GM19193 (cell line): ENCODE results near the gene KIAA1958.

Experiments
- POLR2A ChIP-seq: IDR thresholded peaks from 4 replicates; pipeline ENCODE4 v1.6.1; 2011; ENCODE audit not compliant: insufficient read depth, insufficient read length; ENCODE audit errors: extremely low read depth

Gene KIAA1958

DNA sequence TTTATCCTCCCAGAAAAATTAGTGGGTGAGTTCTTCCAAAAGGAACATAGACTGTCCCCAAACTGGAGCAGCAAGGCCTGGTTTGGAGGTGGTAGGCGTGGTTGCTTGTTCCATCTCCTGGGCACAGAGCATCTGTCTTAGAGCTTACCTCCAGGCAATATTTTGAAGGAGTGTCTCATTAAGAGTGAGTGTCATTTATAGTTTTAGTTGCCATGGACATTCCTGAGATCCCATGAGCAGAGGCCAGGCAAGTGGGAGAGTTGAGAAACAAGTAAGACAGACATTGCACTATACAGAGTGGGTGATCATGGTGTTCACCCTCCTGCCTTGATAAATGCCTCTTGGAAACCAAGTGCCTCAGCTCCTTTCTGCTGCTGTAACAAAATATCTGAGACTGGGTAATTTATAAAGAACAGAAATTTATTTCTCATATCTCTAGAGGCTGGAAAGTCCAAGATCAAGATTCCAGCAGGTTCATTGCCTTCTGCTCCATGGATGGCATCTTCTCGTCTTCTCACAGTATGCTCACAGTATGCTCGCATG is 68.5 kb downstream of the KIAA1958 start:
- no peak for TF ChIP-seq POLR2A

DNA sequence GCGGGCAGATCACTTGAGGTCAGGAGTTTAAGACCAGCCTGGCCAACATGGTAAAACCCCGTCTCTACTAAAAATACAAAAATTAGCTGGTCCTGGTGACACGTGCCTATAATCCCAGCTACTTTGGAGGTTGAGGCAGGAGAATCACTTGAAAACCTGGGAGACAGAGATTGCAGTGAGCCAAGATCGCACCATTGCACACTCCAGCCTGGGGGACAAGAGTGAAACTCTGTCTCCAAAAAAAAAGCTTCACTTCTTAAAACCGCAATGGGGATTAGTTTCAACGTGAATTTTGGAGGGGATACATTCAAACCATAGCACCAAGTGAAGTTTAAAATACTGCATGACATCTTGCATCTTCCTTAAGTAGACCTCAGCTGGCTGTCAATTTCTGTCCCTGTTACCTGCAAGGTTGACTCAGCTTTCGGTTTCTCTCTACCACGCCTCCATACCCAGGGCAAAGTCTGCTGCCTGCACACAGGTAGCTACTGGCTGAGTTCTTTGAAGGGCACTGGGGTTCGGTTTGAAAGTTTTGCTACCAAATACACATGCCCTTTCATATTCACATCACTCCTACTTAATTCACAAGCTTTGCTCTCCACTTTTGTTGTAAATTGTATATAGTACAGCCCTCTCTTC is 69.3 kb downstream of the KIAA1958 start:
- no peak for TF ChIP-seq POLR2A

DNA sequence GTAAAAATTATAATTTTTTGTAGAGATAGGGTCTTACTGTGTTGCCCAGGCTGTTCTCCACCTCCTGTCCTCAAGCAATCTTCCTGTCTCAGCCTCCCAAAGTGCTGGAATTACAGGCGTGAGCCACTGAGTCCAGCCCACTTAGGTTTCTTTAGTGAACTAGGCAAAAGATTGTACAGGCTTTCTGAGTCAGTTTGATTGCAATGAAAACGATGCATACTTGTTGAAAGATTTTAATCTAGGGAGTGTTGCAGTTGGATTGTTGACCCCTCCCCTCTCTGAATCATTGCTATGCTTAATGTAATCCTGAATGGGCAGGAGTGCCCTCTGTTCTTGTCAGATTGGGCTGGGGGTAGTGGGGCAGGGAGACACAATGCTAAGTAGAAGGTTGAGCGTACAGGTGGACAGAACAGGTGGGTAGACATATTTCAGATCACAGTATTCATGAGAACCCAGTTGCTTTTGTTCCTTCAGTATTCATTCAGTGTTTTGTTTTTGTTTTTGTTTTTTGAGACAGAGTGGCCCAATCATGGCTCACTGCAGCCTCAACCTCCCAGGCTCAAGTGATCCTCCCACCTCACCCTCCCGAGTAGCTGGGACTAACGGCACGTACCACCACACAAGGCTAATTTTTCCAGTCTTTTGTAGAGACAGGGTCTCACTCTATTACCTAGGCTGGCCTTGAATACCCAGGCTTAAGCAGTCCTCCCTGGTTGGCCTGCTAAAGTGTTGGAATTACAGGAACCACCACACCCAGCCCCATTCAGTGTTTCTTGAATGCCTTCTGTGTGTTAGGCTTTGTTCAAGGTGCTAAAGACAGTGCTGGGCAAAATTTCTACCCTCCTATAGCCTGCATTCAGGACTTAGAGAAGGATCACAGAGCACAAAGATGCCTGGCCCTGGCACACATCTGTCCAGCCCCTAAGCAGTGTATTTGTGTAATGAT is 70.1 kb downstream of the KIAA1958 start:
- no peak for TF ChIP-seq POLR2A

DNA sequence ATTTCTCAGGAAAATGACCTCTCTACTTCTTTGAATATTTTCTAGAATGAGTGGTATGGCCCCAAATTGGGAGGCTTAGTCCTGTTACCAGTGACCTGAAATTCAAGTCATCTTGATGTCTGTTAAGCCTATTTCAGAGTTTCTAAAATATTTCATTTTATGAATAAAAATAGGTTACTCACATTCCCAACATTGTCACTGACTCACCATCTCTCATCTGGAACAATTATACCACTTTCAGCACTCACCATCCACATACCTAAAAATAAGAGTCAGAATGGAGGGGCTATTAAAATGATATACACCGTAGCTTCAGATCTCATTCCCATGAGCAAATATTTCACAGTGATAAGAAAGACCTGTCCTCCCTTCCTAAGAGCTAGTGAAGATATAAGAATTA is 71.8 kb downstream of the KIAA1958 start:
- no peak for TF ChIP-seq POLR2A

DNA sequence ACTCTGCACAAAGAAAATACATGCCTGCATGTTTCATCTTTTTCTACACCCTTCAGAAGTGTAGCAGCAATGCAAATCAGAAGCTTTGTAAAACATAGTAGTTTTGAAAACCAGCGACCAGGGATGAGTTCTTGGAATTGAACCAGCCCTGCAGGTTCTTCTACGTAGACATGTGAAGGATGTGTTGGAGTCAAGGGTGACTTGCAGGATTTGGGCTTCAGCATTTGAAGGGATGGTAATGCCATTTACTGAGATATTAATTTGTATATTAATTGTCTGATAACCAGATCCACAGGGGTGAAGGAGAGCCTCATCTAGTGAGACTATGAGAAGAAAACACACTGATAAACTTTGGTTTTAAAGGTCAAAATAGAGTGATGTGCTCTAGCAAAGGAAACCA is 72.4 kb downstream of the KIAA1958 start:
- TF ChIP-seq POLR2A, result no peak

DNA sequence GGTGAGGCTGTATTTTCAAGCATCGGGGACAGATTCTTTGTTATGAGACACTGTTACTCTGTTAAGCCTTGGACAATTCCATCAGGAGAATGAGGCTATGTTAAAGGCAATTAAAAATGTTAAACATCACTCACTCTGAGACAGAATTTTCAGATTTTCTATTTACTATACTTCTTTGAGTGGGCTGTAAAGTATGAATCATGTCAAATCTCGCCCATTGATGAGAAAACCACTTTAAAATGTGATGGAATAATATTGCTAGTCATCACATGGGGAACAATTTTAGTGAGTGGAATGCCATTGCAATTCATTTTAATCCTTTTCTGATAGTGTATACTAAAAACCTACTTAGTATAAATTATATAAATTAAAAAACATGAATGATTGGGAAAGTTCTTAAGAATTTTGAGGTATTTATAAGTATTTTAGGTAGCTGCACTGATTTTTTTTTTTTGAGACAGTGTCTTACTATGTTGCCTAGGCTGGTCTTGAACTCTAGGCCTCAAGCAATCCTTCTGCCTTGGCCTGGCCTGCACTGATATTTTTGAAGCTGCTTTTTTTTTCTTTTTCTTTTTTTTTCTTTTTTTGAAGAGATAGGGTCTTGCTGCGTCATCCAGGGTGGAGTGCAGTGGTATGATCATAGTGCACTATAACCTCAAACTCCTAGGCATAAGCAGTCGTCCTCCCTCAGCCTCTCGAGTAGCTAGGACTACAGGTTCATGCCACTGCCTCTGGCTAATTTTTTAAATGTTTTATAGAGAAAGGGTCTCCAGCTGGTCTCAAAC is 73.2 kb downstream of the KIAA1958 start:
- no peak for TF ChIP-seq POLR2A

DNA sequence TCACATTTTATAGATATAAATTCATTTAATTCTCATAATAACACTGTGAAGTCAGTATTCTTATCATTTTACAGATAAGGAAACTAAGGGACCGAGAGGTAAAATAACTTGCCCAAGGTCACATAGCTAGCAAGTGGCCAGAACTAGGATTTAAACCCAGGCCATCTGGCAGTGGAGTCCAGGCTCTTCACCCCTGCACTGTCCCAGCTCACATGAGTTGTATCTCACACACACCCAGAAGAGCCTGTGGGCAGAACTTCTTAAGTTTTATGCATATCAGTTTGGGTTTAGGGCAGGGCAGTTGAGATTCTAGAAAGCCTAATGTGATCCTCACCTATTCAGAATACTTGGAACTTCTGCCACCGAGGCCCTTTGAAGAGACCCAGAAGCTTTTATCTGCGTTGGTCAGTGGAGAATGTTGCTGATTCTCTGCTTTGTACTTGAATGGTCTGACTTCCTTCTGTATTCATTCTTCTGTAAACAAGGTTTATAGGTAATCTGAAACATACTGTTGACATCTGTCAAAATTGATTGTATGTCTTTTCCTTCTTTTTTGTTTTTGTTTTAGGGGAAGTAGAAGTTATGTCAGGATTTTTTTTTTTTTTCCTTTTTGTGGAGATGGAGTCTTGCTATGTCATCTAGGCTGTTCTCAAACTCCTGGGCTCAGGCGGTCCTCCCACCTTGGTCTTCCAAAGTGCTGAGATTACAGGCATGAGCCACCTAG is 75.8 kb downstream of the KIAA1958 start:
- TF ChIP-seq POLR2A, result no peak

DNA sequence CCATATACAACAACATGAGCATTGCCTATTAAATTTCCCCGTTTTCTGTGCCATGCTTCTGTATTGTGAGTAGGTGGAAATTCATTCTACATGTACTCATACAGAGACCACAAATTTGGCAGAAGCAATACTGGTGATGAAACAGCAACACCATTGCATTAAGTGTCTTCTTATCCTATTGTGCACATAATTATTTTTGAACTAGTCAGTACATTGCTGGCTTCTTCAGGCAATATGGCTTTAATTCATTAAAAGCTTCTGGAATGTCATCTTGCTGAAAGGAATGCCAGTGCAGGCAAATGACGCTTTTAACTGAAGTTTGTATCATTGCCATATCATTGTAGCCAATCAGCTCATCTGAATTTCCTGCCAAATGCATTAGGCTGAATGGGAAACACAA is 82.6 kb downstream of the KIAA1958 start:
- no peak for TF ChIP-seq POLR2A

DNA sequence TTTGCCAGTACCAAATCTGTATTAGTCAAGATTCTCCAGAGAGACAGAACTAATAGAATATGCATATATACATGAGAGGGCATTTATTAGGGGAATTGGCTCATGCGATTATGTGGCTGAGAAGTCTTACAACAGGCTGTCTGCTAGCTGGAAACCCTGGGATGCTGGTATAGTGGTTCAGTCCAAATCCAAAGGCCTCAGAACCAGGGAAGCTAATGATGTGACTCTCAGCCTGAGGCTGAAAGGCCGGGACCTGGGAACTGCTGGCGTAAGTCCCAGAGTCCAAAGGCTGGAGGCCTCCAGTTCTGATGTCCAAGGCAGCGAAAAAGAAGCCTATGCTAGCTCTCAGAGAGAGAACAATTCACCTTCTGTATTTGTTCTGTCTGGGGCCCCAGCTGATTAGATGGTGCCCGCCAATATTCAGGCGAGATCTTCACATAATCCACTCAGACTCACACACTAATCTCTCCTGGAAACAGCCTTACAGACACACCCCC is 84.1 kb downstream of the KIAA1958 start:
- TF ChIP-seq POLR2A, result no peak

DNA sequence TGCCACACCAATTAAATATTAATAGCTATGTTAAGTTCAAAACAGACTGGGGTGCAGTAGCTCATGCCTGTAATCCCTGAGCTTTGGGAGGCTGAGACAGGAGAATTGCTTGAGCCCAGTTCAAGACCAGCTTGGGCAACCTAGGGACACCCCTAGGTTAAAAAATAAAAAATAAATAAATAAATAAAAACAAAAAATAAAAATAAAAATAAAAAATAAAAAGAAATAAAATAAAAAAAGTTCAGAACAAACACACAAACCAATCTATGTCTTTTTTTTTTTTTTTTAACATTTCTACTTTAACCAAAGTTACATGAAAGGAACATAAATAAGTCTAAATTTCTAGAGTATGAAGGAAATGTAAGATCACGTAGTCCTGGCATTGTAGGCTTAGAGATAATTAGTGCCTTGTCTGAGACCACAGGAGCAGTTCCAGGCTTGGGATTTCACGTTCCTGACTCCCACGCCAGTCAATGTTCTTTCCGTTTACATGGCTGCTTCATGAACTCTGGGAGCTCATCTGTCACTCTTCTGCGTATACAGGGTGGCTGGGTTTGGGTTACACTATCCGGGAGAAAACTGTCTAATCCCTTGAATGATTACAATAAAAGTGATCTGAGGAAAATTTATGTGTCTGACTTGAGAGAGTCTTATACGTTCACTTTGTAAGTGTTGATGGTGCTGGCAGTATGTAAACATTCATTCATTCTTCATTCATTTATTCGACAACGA is 85.2 kb downstream of the KIAA1958 start:
- TF ChIP-seq POLR2A, result no peak

DNA sequence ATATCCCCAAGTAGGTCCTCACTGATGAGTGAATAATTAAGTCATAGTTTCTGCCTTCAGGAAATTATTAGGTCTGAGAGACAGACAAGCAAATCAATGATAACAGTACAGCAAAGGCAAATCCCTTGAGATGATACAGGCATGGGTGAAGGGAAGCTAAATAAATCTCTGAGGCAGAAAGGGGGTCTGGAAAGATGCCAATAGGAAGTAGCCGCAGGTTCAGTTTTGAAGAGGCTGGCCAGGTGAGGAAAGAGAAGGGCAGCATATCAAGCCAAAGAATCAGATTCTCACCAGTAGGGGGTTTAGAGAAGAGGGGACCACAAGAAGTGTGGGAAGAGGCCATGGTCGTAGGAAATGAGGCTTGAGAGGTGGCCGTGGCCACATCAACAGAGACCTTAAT is 85.8 kb downstream of the KIAA1958 start:
- no peak for TF ChIP-seq POLR2A

DNA sequence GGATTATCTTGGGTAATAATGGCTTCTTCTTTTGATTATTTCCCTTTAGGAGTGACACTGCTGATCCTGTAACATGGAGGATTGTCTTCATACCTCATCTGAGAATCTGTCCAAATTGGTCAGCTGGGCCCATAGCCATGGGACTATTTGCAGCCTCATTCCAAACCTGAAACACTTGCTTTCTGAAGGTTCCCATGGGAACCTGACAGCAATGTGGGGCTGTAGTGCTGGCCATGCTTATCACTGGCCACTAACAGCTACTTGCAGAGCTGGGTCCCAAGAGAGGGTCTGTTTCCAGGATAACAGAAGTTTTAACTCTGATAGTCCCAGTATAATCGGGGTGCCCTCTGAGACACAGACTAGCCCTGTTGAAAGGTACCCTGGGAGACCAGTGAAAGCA is 87.4 kb downstream of the KIAA1958 start:
- TF ChIP-seq POLR2A, result no peak

DNA sequence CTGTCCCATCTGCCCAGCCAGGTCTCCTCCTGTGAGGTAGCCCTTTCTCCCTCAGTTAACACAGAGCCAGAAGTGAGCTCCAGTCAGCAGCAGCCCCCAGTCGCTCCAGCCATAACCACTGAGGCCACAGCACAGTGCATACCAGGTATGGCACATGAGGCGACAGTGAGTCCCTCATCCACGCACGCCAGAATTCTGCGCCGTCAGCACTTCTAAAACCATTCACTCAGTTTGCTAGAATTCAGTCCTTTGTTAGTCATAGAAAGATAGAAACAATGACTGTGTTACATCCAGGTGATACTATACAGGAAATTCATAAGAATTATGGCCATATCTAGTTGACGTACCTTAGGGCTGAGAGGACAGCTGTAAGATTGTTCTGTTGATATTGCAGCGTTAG is 88.5 kb downstream of the KIAA1958 start:
- TF ChIP-seq POLR2A, result no peak

DNA sequence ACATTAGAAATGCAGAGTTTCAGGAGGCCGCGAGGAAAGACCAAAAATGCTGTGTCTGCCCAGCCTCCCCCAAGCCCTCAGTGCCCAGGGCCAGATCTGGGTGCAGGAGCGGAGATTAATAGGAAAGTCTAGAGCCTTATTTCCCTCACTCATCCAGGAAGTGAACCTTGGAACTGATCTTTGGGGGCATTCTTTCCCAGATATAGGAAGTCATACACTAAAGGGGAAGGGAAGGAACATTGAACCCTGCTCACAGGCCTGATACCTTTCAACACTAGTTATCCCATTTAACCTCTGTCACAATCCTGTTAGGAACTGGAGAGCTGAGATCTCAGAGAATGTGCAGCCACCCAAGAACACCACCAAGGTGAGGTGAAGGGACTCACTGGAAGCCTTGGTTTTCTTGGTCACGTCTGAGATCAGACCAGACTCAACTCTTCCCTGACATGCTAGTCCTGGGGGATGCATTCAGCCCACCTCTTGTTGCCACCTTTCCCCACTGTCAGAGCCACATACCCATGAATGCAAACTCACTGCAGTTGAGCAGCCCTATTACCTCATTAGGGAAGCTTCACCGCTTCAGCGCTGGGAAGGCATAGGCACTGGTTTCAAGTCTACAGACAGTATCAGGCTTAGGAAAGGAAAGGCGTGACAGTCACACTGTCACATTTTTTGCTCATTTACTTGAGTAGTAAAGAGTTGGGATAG is 95.0 kb downstream of the KIAA1958 start:
- TF ChIP-seq POLR2A, result no peak
